GM12891 (cell line): Measurements from ENCODE around the gene TMEM135.

Source experiments
- POLR2A ChIP-seq: IDR thresholded peaks from 2 replicates; pipeline ENCODE4 v1.6.1; 2011; ENCODE audit warnings: low read depth, low read length, control low read depth
- POLR2AphosphoS5 ChIP-seq: IDR thresholded peaks from 2 replicates; pipeline ENCODE4 v1.6.1; 2011; ENCODE audit warnings: low read depth, low read length, control low read depth
- TAF1 ChIP-seq: IDR thresholded peaks from 2 replicates; pipeline ENCODE4 v1.6.1; 2011; ENCODE audit warnings: low read depth, low read length, control low read depth

DNA sequence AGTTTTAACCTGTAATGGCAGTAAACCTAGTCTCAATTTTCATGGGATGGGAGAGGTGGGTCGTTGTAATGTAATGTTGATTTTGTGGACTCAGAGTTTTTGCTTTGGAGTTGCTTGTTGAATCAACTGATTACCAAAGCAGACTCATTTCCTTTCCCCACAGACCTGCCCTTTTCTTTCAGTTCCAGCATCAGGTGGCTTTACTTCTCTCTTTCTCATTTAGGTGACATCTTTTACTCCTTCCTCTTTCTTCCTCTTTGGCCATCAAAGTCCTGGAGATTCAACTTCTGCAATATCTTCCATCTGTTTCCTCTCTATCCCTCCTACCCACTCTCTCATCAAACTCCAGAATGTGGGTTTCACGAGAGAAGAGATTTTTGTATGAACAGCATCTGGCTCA is 313.9 kb downstream of the TMEM135 start:
- TF ChIP-seq POLR2AphosphoS5 (no peak), POLR2A (no peak), TAF1 (no peak)
